Glutamatergic neuron (in vitro differentiated cells): Measurements from ENCODE around the gene PTPRN2. TPM values are rescaled to one million over a fixed set of nuclear protein-coding genes. Genes with fewer than 3 reads are reported as not detected.

Experiments used
- DNase-seq: peaks from one replicate; pipeline ENCODE4 v3.0.0; 2022
- H3K27ac Mint-ChIP-seq: one replicate; pipeline ENCODE4 v1.8.0; 2020; ENCODE audit warnings: mild to moderate bottlenecking, mixed read lengths, inconsistent platforms; ENCODE audit not compliant: unreplicated experiment
- H3K27me3 Mint-ChIP-seq: one replicate; pipeline ENCODE4 v1.8.0; 2020; ENCODE audit warnings: mild to moderate bottlenecking, moderate library complexity, mixed read lengths, inconsistent platforms; ENCODE audit not compliant: unreplicated experiment
- H3K36me3 Mint-ChIP-seq: one replicate; pipeline ENCODE4 v1.8.0; 2020; ENCODE audit warnings: mild to moderate bottlenecking, mixed read lengths, inconsistent platforms; ENCODE audit not compliant: unreplicated experiment
- H3K4me1 Mint-ChIP-seq: one replicate; pipeline ENCODE4 v1.8.0; 2020; ENCODE audit warnings: mild to moderate bottlenecking, low read depth, mixed read lengths, inconsistent platforms; ENCODE audit not compliant: unreplicated experiment
- H3K4me3 Mint-ChIP-seq: one replicate; pipeline ENCODE4 v1.8.0; 2020; ENCODE audit warnings: mild to moderate bottlenecking, mixed read lengths, inconsistent platforms; ENCODE audit not compliant: unreplicated experiment
- H3K9me3 Mint-ChIP-seq: one replicate; pipeline ENCODE4 v1.8.0; 2020; ENCODE audit warnings: mild to moderate bottlenecking, moderate library complexity, mixed read lengths, inconsistent platforms; ENCODE audit not compliant: unreplicated experiment
- CTCF ChIP-seq: fragments of 200-600 bp; sonication (generic); IDR thresholded peaks from one replicate; pipeline ENCODE4 v1.5.0; 2021; ENCODE audit not compliant: partially characterized antibody, unreplicated experiment
- total RNA-seq: library from RNA; stranded (reverse); fragmentation: NEBNext Ultra II Directional; extraction: Animal tissue kit (Norgen Biotek cat#: 25700); gene quantifications from one replicate; pipeline ENCODE4 v1.2.1, GENCODE V29; 2021; ENCODE audit not compliant: unreplicated experiment

The PTPRN2 gene
- total RNA-seq, 1 donor from 2014 or later, result 49.0 TPM

GRCh38 chr7:157865351-157866165 lies 722.1 kb downstream of the PTPRN2 start:
- H3K27me3 Mint-ChIP-seq, result peaks cover 6% of the 10 kb centered on the region
- peak overlapping the region; percentile 52 for H3K27ac Mint-ChIP-seq
- H3K36me3 Mint-ChIP-seq, result peaks cover 12% of the 10 kb centered on the region
- no peak for TF ChIP-seq CTCF
- peaks cover 16% of the 10 kb centered on the region for H3K9me3 Mint-ChIP-seq
- H3K4me1 Mint-ChIP-seq, result peaks cover 2% of the 10 kb centered on the region
- DNase-seq, result peak; percentile 5
- no peak overlapping the region for H3K4me3 Mint-ChIP-seq

DNA sequence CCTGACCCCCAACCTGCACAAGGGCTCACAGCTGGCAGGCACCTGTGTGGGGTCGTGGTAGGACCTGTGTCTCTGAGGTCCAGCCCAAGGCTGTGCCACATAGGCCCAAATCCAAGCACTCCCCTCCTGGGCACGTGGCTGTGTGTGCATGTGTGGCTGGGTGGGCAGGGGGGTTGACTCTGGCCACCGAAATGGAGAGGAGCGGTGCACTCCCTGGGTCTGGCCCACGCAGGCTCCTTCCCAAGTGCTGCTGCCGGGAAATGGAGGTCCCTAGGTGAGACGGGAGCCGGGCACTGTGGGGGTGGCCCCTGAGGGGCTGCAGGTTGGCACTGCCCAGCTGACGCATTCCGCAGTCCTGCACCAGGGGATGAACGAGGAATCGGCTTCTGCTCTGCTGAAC lies 722.7 kb downstream of the PTPRN2 start:
- Mint-ChIP-seq H3K27ac (no peak overlapping the region), H3K36me3 (peaks cover 7% of the 10 kb centered on the region), H3K4me1 (peaks cover 4% of the 10 kb centered on the region), H3K9me3 (peaks cover 14% of the 10 kb centered on the region), H3K27me3 (peaks cover 6% of the 10 kb centered on the region), H3K4me3 (no peak overlapping the region)
- no peak for TF ChIP-seq CTCF
- peak; percentile 5 for DNase-seq

DNA sequence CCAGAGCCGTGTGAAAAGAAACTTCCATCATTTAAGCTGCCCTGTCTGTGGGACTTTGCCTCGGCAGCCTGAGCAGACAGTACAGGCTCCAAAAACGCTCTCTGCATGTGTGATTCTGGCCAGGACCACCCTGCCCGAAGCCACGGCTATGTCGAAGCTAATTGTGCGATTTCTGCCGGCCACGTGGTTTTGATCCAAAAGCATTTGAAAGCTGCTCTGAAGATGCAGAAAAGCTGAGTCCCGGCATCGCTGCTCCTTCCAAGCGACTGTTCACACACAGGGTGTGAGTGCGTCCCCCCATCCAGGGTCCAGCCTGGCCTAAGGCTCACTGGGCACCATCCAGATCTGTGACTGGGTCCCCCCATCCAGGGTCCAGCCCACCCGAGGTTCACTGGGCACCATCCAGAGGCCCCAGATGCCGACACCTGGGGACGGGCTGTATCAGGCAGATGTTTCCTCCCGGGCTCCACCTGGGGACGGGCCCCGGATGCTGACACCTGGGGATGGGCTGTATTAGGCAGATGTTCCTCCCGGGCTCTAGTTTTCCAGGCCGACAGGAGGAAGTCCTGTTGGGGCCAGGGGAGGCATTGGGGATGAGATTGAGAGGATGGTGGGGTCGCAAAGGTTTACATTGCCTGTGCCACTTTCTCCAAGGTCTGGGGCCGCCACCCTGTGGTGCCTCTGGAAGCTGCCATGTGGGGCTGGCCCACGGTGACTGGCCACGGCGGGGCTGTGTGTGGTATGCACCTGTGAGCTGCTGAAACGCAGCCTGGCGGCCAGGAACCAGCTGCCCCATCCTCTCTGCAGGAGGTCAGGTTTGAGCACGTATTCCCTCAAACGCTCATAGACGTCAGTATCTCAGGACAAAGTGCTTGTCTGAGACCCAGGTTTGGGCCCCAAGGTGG lies 723.5 kb downstream of the PTPRN2 start:
- Mint-ChIP-seq H3K4me3 (no peak overlapping the region), H3K27ac (no peak overlapping the region), H3K4me1 (peaks cover 4% of the 10 kb centered on the region), H3K27me3 (peaks cover 6% of the 10 kb centered on the region), H3K36me3 (peaks cover 4% of the 10 kb centered on the region), H3K9me3 (peaks cover 14% of the 10 kb centered on the region)
- no peak for TF ChIP-seq CTCF
- DNase-seq, result no peak

- peaks cover 11% of the 10 kb centered on the region for H3K9me3 Mint-ChIP-seq
- no peak overlapping the region for H3K4me3 Mint-ChIP-seq
- H3K27me3 Mint-ChIP-seq, result peaks cover 6% of the 10 kb centered on the region
- H3K4me1 Mint-ChIP-seq, result peaks cover 4% of the 10 kb centered on the region
- peaks cover 4% of the 10 kb centered on the region for H3K36me3 Mint-ChIP-seq
- no peak overlapping the region for H3K27ac Mint-ChIP-seq
- no peak for TF ChIP-seq CTCF
- DNase-seq, result no peak
Measured at GRCh38 chr7:157863176-157863575, 724.4 kb downstream of the PTPRN2 start.
